ENCODE results near the gene IPO4.
"Not testable (repeated sequence)": the region's sequence is repeated elsewhere in the genome, so short reads cannot be mapped to it uniquely, and the experiment has no call there.

The IPO4 gene

GRCh38 chr14:24188251-24189058 is at the start of gene IPO4:
Gene IPO4, minus strand, starts transcription at chr14:24188816. Its CDS starts 29 bp downstream, at chr14:24188787.
- DNase-seq, result peak; percentile 89

GRCh38 chr14:24238123-24238522 is 49.5 kb upstream of the IPO4 start:
- DNase-seq, result no peak

GRCh38 chr14:24237463-24237955 is 48.9 kb upstream of the IPO4 start:
- DNase-seq, result no peak

- no peak for DNase-seq
Measured at GRCh38 chr14:24236689-24237462, 48.3 kb upstream of the IPO4 start.

- DNase-seq, result no peak
Measured at GRCh38 chr14:24235804-24236688, 47.4 kb upstream of the IPO4 start.

- DNase-seq, result no peak
Measured at GRCh38 chr14:24234095-24235005, 45.7 kb upstream of the IPO4 start.

GRCh38 chr14:24233538-24233866 is 44.9 kb upstream of the IPO4 start:
- DNase-seq, result no peak

- DNase-seq, result no peak
Measured at GRCh38 chr14:24232645-24233537, 44.3 kb upstream of the IPO4 start, which contains the start of gene GMPR2. Gene GMPR2, plus strand, starts transcription at chr14:24232929. Its CDS starts 325 bp downstream, at chr14:24233254.

GRCh38 chr14:24232121-24232644 is 43.6 kb upstream of the IPO4 start, which contains the start of gene NEDD8:
Gene NEDD8, minus strand, starts transcription at chr14:24232367. Its CDS starts 100 bp downstream, at chr14:24232267.
- peak; percentile 81 for DNase-seq

- DNase-seq, result no peak
Measured at GRCh38 chr14:24231263-24232120, 42.9 kb upstream of the IPO4 start.

- DNase-seq, result no peak
Measured at GRCh38 chr14:24228902-24229301, 40.3 kb upstream of the IPO4 start.

GRCh38 chr14:24226473-24226872 is 37.9 kb upstream of the IPO4 start:
- no peak for DNase-seq

- DNase-seq, result no peak
Measured at GRCh38 chr14:24224618-24225071, 36.0 kb upstream of the IPO4 start.

GRCh38 chr14:24222987-24223386 is 34.4 kb upstream of the IPO4 start:
- not testable (repeated sequence) for DNase-seq

GRCh38 chr14:24219521-24219920 is 30.9 kb upstream of the IPO4 start:
- DNase-seq, result no peak

GRCh38 chr14:24219080-24219479 is 30.5 kb upstream of the IPO4 start:
- DNase-seq, result no peak

- not testable (repeated sequence) for DNase-seq
Measured at GRCh38 chr14:24216876-24217275, 28.3 kb upstream of the IPO4 start.

- DNase-seq, result no peak
Measured at GRCh38 chr14:24216345-24216699, 27.7 kb upstream of the IPO4 start.
